HEK293 (cell line): ENCODE data around the gene CNPPD1.

ENCODE experiments used
- CTCF ChIA-PET: fragments of 350-600 bp; formaldehyde crosslinking; extraction: SDS; loops from one replicate; lab custom pipeline; 2021; ENCODE audit warnings: antibody characterized with exemption; lab: Yijun Ruan, JAX
- POLR2A ChIA-PET: fragments of 300-600 bp; formaldehyde crosslinking; extraction: SDS; loops from one replicate; lab custom pipeline; 2020; ENCODE audit warnings: antibody characterized with exemption, inconsistent platforms; lab: Yijun Ruan, JAX
- H3K27ac ChIP-seq: fragments of 200-500 bp; sonication (Bioruptor generic); 2 replicates; pipeline ENCODE4 v1.5.1; 2014; ENCODE audit warnings: low read depth, low read length, control low read depth, inconsistent platforms; ENCODE audit errors: extremely low read depth
- H3K36me3 ChIP-seq, 2 experiments: fragments of 200-500 bp in 1 of 2; sonication (Bioruptor generic) in 1 of 2; 1 replicate in 1 of 2; 2 replicates in 1 of 2; pipeline ENCODE4 v1.5.1; 2014 to 2017; ENCODE audit warnings: inconsistent platforms in 2 of 2, low read length in 2 of 2; ENCODE audit not compliant: control insufficient read depth in 2 of 2, insufficient read depth in 1 of 2
- H3K4me1 ChIP-seq: fragments of 200-500 bp; sonication (Bioruptor generic); 2 replicates; pipeline ENCODE4 v1.5.1; 2014; ENCODE audit warnings: mild to moderate bottlenecking, low read length, inconsistent platforms; ENCODE audit not compliant: control insufficient read depth, insufficient read depth
- H3K4me3 ChIP-seq: 2 replicates; pipeline ENCODE4 v1.5.1; 2011; ENCODE audit warnings: low read depth, mild to moderate bottlenecking, control low read depth, low read length, moderate library complexity
- H3K9me3 ChIP-seq: fragments of 200-500 bp; sonication (Bioruptor generic); 2 replicates; pipeline ENCODE4 v1.5.1; 2014; ENCODE audit warnings: low read depth, low read length, inconsistent platforms; ENCODE audit not compliant: control insufficient read depth, insufficient read depth
- BCL11B ChIP-seq: fragments of 450-650 bp; formaldehyde crosslinking; IDR thresholded peaks from 2 replicates; pipeline ENCODE4 v1.5.1; 2016; ENCODE audit warnings: low read depth, missing biosample characterization, missing genetic modification characterization
- KLF9 ChIP-seq: fragments of 450-650 bp; formaldehyde crosslinking; IDR thresholded peaks from 2 replicates; pipeline ENCODE4 v1.5.1; 2016; ENCODE audit warnings: missing biosample characterization, missing genetic modification characterization, low read depth
- MEIS1 ChIP-seq: sonication (generic); formaldehyde crosslinking; IDR thresholded peaks from 2 replicates; pipeline ENCODE4 v1.8.1; 2022; ENCODE audit warnings: missing genetic modification reagents, mild to moderate bottlenecking, borderline replicate concordance
- RBAK ChIP-seq: fragments of 450-650 bp; formaldehyde crosslinking; IDR thresholded peaks from 2 replicates; pipeline ENCODE4 v1.5.1; 2016; ENCODE audit warnings: missing biosample characterization, missing genetic modification characterization
- SALL2 ChIP-seq: fragments of 450-650 bp; formaldehyde crosslinking; IDR thresholded peaks from 2 replicates; pipeline ENCODE4 v1.5.0; 2017; ENCODE audit warnings: missing biosample characterization, mild to moderate bottlenecking, missing genetic modification characterization, borderline replicate concordance
- WT1 ChIP-seq: fragments of 450-650 bp; formaldehyde crosslinking; IDR thresholded peaks from 2 replicates; pipeline ENCODE4 v1.5.1; 2016; ENCODE audit warnings: missing biosample characterization, missing genetic modification characterization
- ZBTB48 ChIP-seq: fragments of 450-650 bp; formaldehyde crosslinking; IDR thresholded peaks from 2 replicates; pipeline ENCODE4 v1.5.1; 2016; ENCODE audit warnings: missing biosample characterization, missing genetic modification characterization
- ZNF114 ChIP-seq: fragments of 450-650 bp; formaldehyde crosslinking; IDR thresholded peaks from 2 replicates; pipeline ENCODE4 v1.5.0; 2017; ENCODE audit warnings: missing biosample characterization, missing genetic modification characterization
- ZNF132 ChIP-seq: fragments of 450-650 bp; formaldehyde crosslinking; IDR thresholded peaks from 2 replicates; pipeline ENCODE4 v1.5.1; 2017; ENCODE audit warnings: missing biosample characterization, missing genetic modification characterization, borderline replicate concordance
- ZNF169 ChIP-seq: fragments of 450-650 bp; formaldehyde crosslinking; IDR thresholded peaks from 2 replicates; pipeline ENCODE4 v1.5.1; 2016; ENCODE audit warnings: missing biosample characterization, missing genetic modification characterization
- ZNF202 ChIP-seq: fragments of 450-650 bp; formaldehyde crosslinking; IDR thresholded peaks from 2 replicates; pipeline ENCODE4 v1.5.1; 2016; ENCODE audit warnings: missing biosample characterization, missing genetic modification characterization, borderline replicate concordance
- ZNF510 ChIP-seq: fragments of 450-650 bp; formaldehyde crosslinking; IDR thresholded peaks from 2 replicates; pipeline ENCODE4 v1.5.1; 2018; ENCODE audit warnings: mild to moderate bottlenecking, missing genetic modification characterization, missing biosample characterization; ENCODE audit not compliant: insufficient replicate concordance
- ZNF561 ChIP-seq: fragments of 450-650 bp; IDR thresholded peaks from 2 replicates; pipeline ENCODE4 v1.5.1; 2018; ENCODE audit warnings: missing biosample characterization, missing genetic modification characterization, borderline replicate concordance
- ZNF571 ChIP-seq: fragments of 450-650 bp; formaldehyde crosslinking; IDR thresholded peaks from 2 replicates; pipeline ENCODE4 v1.5.0; 2017; ENCODE audit warnings: missing biosample characterization, missing genetic modification characterization
- ZNF600 ChIP-seq: fragments of 450-650 bp; formaldehyde crosslinking; IDR thresholded peaks from 2 replicates; pipeline ENCODE4 v1.5.1; 2016; ENCODE audit warnings: missing biosample characterization, missing genetic modification characterization
- ZNF610 ChIP-seq: fragments of 450-650 bp; formaldehyde crosslinking; IDR thresholded peaks from 2 replicates; pipeline ENCODE4 v1.5.1; 2016; ENCODE audit warnings: missing biosample characterization, missing genetic modification characterization, borderline replicate concordance
- ZNF664 ChIP-seq: fragments of 450-650 bp; formaldehyde crosslinking; IDR thresholded peaks from 2 replicates; pipeline ENCODE4 v1.5.1; 2016; ENCODE audit warnings: missing biosample characterization, missing genetic modification characterization
- ZNF768 ChIP-seq: fragments of 450-650 bp; formaldehyde crosslinking; IDR thresholded peaks from 2 replicates; pipeline ENCODE4 v1.5.1; 2018; ENCODE audit warnings: missing biosample characterization, mild to moderate bottlenecking, missing genetic modification characterization
- ZNF777 ChIP-seq: fragments of 450-650 bp; formaldehyde crosslinking; IDR thresholded peaks from 2 replicates; pipeline ENCODE4 v1.5.1; 2017; ENCODE audit warnings: missing biosample characterization, missing genetic modification characterization, borderline replicate concordance
- TF ChIP-seq, protein P1 (sequence below): fragments of 450-650 bp; formaldehyde crosslinking; IDR thresholded peaks from 2 replicates; pipeline ENCODE4; 2016; ENCODE audit warnings: missing biosample characterization, missing genetic modification characterization
- TF ChIP-seq, protein P2 (sequence below): fragments of 450-650 bp; formaldehyde crosslinking; IDR thresholded peaks from 2 replicates; pipeline ENCODE4 v1.5.1; 2016; ENCODE audit warnings: missing biosample characterization, missing genetic modification characterization
- TF ChIP-seq, protein P3 (sequence below): fragments of 450-650 bp; IDR thresholded peaks from 2 replicates; pipeline ENCODE4 v1.5.1; 2018; ENCODE audit warnings: missing biosample characterization, mild to moderate bottlenecking, missing genetic modification characterization
- TF ChIP-seq, protein P4 (sequence below): sonication (generic); formaldehyde crosslinking; IDR thresholded peaks from 2 replicates; pipeline ENCODE4 v1.8.1; 2022; ENCODE audit warnings: mild to moderate bottlenecking, moderate library complexity, missing genetic modification reagents
- TF ChIP-seq, protein P5 (sequence below): fragments of 450-650 bp; formaldehyde crosslinking; IDR thresholded peaks from 2 replicates; pipeline ENCODE4 v1.5.1; 2016; ENCODE audit warnings: missing biosample characterization, missing genetic modification characterization
- TF ChIP-seq, protein P6 (sequence below): fragments of 450-650 bp; formaldehyde crosslinking; IDR thresholded peaks from 2 replicates; pipeline ENCODE4 v1.5.1; 2017; ENCODE audit warnings: missing biosample characterization, missing genetic modification characterization

CNPPD1 gene

DNA sequence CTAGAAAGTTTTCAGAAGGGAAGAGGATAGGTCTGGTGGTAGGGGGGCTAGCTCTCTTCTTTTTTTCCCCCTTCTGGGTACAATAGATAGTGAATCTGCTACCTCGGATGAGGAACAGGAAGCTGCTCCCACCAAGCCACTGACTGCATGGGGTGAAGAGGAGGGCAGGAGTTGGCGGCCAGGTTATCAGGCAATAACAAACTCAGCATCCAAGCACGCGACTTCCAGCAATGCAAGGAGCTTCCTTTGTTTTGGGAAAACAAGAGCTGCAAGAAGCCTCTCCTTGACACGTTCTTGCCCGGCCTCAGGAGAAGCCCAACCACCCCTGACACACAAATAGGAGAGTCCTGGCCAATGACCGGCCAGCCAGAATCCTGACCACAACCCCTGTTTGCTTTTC lies 48.3 kb downstream of the CNPPD1 start:
- H3K9me3 ChIP-seq: no peaks in the 10 kb centered on the region
- ChIA-PET CTCF (interaction anchor here (0.6 to 9.1 kb wide), 9 partner anchors 9 to 404 kb away, joined by 3 to 79 read pairs (median 4); no protein-coding TSS in a partner anchor), POLR2A (no interaction called here)
- TF ChIP-seq ZNF664 (tag by site-specific recombination) (no peak), ZNF169 (no peak), SALL2 (tag by site-specific recombination) (no peak), BCL11B (tag by site-specific recombination) (no peak), ZNF132 (no peak), ZNF202 (no peak), MEIS1 (no peak)
- TF ChIP-seq, protein P1, sequence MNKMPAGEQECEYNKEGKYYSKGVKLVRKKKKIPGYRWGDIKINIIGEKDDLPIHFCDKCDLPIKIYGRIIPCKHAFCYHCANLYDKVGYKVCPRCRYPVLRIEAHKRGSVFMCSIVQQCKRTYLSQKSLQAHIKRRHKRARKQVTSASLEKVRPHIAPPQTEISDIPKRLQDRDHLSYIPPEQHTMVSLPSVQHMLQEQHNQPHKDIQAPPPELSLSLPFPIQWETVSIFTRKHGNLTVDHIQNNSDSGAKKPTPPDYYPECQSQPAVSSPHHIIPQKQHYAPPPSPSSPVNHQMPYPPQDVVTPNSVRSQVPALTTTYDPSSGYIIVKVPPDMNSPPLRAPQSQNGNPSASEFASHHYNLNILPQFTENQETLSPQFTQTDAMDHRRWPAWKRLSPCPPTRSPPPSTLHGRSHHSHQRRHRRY: no peak
- TF ChIP-seq, protein P2, sequence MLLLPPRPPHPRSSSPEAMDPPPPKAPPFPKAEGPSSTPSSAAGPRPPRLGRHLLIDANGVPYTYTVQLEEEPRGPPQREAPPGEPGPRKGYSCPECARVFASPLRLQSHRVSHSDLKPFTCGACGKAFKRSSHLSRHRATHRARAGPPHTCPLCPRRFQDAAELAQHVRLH (tag by site-specific recombination): no peak
- TF ChIP-seq, protein P3, sequence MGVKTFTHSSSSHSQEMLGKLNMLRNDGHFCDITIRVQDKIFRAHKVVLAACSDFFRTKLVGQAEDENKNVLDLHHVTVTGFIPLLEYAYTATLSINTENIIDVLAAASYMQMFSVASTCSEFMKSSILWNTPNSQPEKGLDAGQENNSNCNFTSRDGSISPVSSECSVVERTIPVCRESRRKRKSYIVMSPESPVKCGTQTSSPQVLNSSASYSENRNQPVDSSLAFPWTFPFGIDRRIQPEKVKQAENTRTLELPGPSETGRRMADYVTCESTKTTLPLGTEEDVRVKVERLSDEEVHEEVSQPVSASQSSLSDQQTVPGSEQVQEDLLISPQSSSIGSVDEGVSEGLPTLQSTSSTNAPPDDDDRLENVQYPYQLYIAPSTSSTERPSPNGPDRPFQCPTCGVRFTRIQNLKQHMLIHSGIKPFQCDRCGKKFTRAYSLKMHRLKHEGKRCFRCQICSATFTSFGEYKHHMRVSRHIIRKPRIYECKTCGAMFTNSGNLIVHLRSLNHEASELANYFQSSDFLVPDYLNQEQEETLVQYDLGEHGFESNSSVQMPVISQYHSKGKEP: no peak
- TF ChIP-seq, all 188 proteins: peak for 0
- Histone ChIP-seq H3K4me1 (peaks cover 45% of the 10 kb centered on the region), H3K27ac (no peak overlapping the region), H3K36me3 (no peaks in the 10 kb centered on the region), H3K4me3 (no peak overlapping the region)

DNA sequence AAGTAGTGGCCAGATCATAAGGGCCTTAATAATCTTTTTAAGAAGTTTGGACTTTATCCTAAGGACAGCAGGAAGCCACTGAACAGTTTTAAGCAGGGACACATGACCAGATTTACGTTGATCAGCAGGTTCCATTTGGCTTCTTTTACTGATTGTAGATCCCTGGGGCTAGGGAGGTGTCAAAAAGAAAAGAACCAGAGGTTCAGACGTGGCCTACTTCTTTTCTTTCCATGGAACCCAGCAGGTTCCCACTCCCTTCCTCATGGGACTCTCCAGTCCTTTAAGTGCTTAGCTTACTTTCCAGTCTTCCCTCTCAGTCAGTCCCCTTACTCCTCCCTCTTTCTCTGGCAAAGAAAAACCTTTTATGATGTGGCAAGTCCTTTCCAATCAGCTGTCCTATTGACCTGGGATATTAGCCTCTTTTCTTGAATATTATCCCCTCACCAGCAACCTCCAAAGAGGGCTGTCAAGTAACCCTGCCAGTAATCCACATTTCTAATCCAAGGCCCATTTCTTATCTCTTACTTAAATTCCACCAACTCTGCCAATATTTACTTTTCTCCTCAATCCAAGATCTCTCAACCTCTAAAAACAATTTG lies 49.6 kb downstream of the CNPPD1 start:
- ChIA-PET POLR2A (no interaction called here), CTCF (interaction anchor here (0.6 to 9.1 kb wide), 4 partner anchors 8 to 172 kb away, joined by 3 to 79 read pairs (median 3); partner anchors contain the start of gene NHEJ1)
- Histone ChIP-seq H3K9me3 (no peaks in the 10 kb centered on the region), H3K4me3 (no peak overlapping the region), H3K4me1 (peaks cover 57% of the 10 kb centered on the region), H3K36me3 (no peaks in the 10 kb centered on the region), H3K27ac (peak overlapping the region; percentile 0; the same call in 1 of the 2 replicates)
- TF ChIP-seq, protein P4, sequence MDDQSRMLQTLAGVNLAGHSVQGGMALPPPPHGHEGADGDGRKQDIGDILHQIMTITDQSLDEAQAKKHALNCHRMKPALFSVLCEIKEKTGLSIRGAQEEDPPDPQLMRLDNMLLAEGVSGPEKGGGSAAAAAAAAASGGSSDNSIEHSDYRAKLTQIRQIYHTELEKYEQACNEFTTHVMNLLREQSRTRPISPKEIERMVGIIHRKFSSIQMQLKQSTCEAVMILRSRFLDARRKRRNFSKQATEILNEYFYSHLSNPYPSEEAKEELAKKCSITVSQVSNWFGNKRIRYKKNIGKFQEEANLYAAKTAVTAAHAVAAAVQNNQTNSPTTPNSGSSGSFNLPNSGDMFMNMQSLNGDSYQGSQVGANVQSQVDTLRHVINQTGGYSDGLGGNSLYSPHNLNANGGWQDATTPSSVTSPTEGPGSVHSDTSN (CRISPR knock-in tag): no peak
- TF ChIP-seq WT1: no peak
- TF ChIP-seq ZNF114 (tag by site-specific recombination): no peak
- no peak for TF ChIP-seq ZBTB48 (tag by site-specific recombination)
- no peak for TF ChIP-seq ZNF777 (tag by site-specific recombination)
- no peak for TF ChIP-seq ZNF600 (tag by site-specific recombination)
- TF ChIP-seq ZNF561: no peak
- no peak for TF ChIP-seq KLF9 (tag by site-specific recombination)
- TF ChIP-seq, protein P5, sequence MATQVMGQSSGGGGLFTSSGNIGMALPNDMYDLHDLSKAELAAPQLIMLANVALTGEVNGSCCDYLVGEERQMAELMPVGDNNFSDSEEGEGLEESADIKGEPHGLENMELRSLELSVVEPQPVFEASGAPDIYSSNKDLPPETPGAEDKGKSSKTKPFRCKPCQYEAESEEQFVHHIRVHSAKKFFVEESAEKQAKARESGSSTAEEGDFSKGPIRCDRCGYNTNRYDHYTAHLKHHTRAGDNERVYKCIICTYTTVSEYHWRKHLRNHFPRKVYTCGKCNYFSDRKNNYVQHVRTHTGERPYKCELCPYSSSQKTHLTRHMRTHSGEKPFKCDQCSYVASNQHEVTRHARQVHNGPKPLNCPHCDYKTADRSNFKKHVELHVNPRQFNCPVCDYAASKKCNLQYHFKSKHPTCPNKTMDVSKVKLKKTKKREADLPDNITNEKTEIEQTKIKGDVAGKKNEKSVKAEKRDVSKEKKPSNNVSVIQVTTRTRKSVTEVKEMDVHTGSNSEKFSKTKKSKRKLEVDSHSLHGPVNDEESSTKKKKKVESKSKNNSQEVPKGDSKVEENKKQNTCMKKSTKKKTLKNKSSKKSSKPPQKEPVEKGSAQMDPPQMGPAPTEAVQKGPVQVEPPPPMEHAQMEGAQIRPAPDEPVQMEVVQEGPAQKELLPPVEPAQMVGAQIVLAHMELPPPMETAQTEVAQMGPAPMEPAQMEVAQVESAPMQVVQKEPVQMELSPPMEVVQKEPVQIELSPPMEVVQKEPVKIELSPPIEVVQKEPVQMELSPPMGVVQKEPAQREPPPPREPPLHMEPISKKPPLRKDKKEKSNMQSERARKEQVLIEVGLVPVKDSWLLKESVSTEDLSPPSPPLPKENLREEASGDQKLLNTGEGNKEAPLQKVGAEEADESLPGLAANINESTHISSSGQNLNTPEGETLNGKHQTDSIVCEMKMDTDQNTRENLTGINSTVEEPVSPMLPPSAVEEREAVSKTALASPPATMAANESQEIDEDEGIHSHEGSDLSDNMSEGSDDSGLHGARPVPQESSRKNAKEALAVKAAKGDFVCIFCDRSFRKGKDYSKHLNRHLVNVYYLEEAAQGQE (tag by site-specific recombination): no peak
- TF ChIP-seq, protein P1: no peak
- TF ChIP-seq, protein P6, sequence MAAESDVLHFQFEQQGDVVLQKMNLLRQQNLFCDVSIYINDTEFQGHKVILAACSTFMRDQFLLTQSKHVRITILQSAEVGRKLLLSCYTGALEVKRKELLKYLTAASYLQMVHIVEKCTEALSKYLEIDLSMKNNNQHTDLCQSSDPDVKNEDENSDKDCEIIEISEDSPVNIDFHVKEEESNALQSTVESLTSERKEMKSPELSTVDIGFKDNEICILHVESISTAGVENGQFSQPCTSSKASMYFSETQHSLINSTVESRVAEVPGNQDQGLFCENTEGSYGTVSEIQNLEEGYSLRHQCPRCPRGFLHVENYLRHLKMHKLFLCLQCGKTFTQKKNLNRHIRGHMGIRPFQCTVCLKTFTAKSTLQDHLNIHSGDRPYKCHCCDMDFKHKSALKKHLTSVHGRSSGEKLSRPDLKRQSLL (tag by site-specific recombination): no peak
- TF ChIP-seq ZNF510 (tag by site-specific recombination): no peak
- no peak for TF ChIP-seq ZNF571 (tag by site-specific recombination)
- no peak for TF ChIP-seq ZNF768 (tag by site-specific recombination)
- TF ChIP-seq ZNF610: no peak
- TF ChIP-seq RBAK: no peak
